Stimulated activated memory B cell treated with anti-CD40 and anti-IgM and Interleukin-4, amounts not matched to agents 10 μg/mL and 1 μg/mL and 100 μg/mL, for 72 hours (primary cell): Measurements from ENCODE around the gene KLF18.
"Not testable (repeated sequence)": the region's sequence is repeated elsewhere in the genome, so short reads cannot be mapped to it uniquely, and the experiment has no call there.

ENCODE experiments used
- ATAC-seq: fragments of 150-1000 bp; cut with Tn5 transposase; 2 replicates; pipeline ENCODE4 v1.10.0; 2021
- H3K27ac Mint-ChIP-seq: one replicate; pipeline ENCODE4 v1.8.0; 2022; ENCODE audit warnings: mild to moderate bottlenecking, mixed read lengths
- H3K27me3 Mint-ChIP-seq: one replicate; pipeline ENCODE4 v1.8.0; 2022; ENCODE audit warnings: mixed read lengths
- H3K36me3 Mint-ChIP-seq: one replicate; pipeline ENCODE4 v1.8.0; 2022; ENCODE audit warnings: mixed read lengths
- H3K4me1 Mint-ChIP-seq: one replicate; pipeline ENCODE4 v1.8.0; 2022; ENCODE audit warnings: mixed read lengths
- H3K4me3 Mint-ChIP-seq: one replicate; pipeline ENCODE4 v1.8.0; 2022; ENCODE audit warnings: mild to moderate bottlenecking, moderate library complexity, mixed read lengths
- H3K9me3 Mint-ChIP-seq: one replicate; pipeline ENCODE4 v1.8.0; 2022; ENCODE audit warnings: mixed read lengths

The KLF18 gene

GRCh38 chr1:44141531-44141930 lies at the start of gene KLF18:
Gene KLF18 (minus strand): TSS chr1:44141631. CDS start chr1:44141631, 0 bp downstream.
- H3K4me1 Mint-ChIP-seq = no peaks in the 10 kb centered on the region
- H3K36me3 Mint-ChIP-seq = peaks cover 5% of the 10 kb centered on the region
- peaks cover 24% of the 10 kb centered on the region for H3K27me3 Mint-ChIP-seq
- H3K27ac Mint-ChIP-seq = no peak within 1 kb of the TSS
- no peak within 1 kb of the TSS for H3K4me3 Mint-ChIP-seq
- peaks cover 16% of the 10 kb centered on the region for H3K9me3 Mint-ChIP-seq
- no peak for ATAC-seq

DNA sequence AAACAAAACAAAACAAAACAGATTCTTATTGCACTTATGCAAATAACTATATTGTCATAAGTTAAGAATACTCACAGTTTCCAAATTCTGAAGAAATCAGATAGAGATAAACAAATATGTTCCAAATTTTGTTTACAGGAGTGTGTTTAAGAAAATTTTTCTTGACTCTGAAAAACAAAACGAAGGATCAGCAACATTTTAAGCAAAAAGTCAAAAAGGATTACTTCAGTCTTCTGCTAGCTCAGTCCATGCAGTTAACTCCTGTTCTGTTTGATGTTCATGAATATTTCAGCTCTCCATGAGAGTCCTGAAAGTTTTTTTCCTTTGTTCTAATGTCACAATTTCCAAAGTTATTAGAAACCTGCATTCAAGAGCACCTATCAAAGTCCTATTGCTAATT lies 33.2 kb upstream of the KLF18 start:
- no peak overlapping the region for H3K27ac Mint-ChIP-seq
- H3K36me3 Mint-ChIP-seq = no peaks in the 10 kb centered on the region
- ATAC-seq = no peak
- no peaks in the 10 kb centered on the region for H3K4me1 Mint-ChIP-seq
- H3K4me3 Mint-ChIP-seq = no peak overlapping the region
- H3K9me3 Mint-ChIP-seq = peaks cover 4% of the 10 kb centered on the region
- peaks cover 43% of the 10 kb centered on the region for H3K27me3 Mint-ChIP-seq

DNA sequence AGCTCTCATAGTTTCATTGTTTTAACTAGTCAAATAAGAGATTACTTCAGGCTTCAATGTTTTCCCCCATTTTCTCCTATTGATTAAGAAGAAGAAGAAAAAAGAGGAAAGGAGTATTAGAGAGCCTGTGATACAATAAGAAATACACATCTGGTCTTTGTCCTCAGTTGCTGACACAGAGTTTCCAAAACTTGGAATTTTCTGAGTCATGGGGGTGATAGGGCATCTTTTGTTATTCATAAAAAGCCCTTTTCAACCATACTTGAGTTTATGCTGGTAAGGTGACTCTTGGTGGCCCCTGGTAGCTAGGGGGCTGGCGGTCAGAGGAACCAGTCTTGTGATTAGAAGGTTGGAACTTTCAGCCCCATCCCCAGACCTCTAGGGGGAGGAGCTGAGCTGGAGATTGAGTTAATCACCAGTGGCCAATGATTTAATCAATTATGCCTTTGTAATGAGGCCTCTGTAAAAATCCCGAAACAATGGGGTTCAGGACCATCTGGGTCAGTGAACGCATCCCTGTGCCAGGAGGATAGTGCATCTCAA lies 28.9 kb upstream of the KLF18 start:
- Mint-ChIP-seq H3K4me1 (no peaks in the 10 kb centered on the region), H3K36me3 (peaks cover 5% of the 10 kb centered on the region), H3K27me3 (peaks cover 71% of the 10 kb centered on the region), H3K4me3 (no peak overlapping the region), H3K27ac (no peak overlapping the region), H3K9me3 (peaks cover 21% of the 10 kb centered on the region)
- ATAC-seq = no peak

DNA sequence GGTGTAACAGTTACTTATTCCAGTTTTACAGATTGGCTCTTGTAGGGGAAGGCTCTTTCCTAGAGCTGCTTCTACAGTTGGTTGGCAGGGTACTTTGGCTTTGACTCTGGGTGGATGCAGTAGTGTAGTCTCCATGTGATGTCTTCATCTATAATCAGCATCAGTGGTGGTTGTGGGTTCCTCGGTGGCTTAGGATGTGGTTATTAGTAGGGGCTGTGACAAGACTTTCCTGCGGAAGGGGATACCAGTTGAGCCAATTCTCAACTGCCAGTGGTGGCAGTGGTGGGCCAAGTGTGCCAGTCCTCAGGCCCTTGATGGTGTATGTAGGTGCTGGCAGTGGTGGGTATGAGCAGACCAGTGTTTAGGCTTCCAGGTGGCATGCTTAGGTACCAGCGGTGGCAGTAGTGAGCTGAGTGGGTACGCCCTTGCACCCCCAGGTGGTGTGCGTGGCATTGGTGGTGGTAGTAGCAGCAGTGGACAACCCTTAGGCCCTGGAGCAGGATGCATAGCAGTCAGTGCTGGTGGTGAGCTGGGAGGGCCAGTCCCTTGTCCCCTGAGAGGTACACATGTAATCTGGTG lies 27.2 kb upstream of the KLF18 start:
- H3K4me1 Mint-ChIP-seq = no peaks in the 10 kb centered on the region
- peaks cover 5% of the 10 kb centered on the region for H3K36me3 Mint-ChIP-seq
- no peak overlapping the region for H3K4me3 Mint-ChIP-seq

GRCh38 chr1:44161546-44161945 lies 20.1 kb upstream of the KLF18 start:
- no peaks in the 10 kb centered on the region for H3K36me3 Mint-ChIP-seq
- H3K27ac Mint-ChIP-seq = no peak overlapping the region
- H3K27me3 Mint-ChIP-seq = no peaks in the 10 kb centered on the region
- no peak for ATAC-seq
- H3K4me3 Mint-ChIP-seq = no peak overlapping the region
- peaks cover 6% of the 10 kb centered on the region for H3K9me3 Mint-ChIP-seq
- no peaks in the 10 kb centered on the region for H3K4me1 Mint-ChIP-seq

More for the DNA sequence above, 27.2 kb upstream of the KLF18 start:
- no peak overlapping the region for H3K27ac Mint-ChIP-seq
- peaks cover 17% of the 10 kb centered on the region for H3K9me3 Mint-ChIP-seq
- ATAC-seq = no peak
- peaks cover 65% of the 10 kb centered on the region for H3K27me3 Mint-ChIP-seq

DNA sequence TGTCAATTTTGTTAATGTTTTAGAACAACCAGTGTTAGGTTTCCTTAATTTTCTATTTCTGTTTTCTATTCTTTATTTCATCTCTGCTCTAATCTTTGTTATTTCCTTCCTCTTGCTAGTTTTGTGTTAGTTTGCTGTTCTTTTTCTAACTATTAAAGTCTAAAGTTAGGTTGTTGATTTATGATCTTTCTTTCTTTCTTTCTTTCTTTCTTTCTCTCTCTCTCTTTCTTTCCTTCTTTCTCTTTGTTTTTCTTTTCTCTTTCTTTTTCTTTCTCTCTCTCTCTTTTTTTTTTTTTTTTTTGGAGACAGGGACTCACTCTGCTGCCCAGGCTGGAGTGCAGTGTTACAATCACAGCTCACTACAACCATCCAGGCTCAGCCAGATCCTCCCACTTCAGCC lies 17.4 kb upstream of the KLF18 start:
- Mint-ChIP-seq H3K4me1 (no peaks in the 10 kb centered on the region), H3K27ac (no peak overlapping the region), H3K4me3 (no peak overlapping the region), H3K9me3 (peaks cover 3% of the 10 kb centered on the region), H3K27me3 (no peaks in the 10 kb centered on the region), H3K36me3 (no peaks in the 10 kb centered on the region)
- no peak for ATAC-seq

DNA sequence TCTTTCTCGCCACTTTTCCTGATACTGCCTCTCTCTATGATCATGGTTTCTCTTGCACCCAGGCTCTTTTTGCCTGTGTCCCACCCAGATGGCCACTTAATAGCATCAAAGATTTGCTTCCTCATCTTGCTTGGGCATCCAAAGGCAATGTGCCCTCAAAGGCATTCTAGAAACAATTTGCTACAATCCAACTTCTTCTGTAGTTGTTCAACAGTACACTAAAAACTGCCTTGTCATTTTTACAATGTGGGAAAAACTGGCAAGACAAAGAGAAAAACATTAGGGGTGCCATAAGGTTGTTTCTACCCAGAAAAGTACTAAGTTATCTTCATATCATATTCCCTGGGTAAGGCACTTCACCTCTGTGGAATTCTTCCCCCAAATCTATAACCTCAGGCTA lies 16.5 kb upstream of the KLF18 start:
- Mint-ChIP-seq H3K9me3 (peaks cover 3% of the 10 kb centered on the region), H3K36me3 (no peaks in the 10 kb centered on the region), H3K27me3 (peaks cover 9% of the 10 kb centered on the region), H3K4me1 (no peaks in the 10 kb centered on the region), H3K27ac (no peak overlapping the region), H3K4me3 (no peak overlapping the region)
- ATAC-seq = no peak

- Mint-ChIP-seq H3K9me3 (no peaks in the 10 kb centered on the region), H3K27ac (no peak overlapping the region), H3K36me3 (no peaks in the 10 kb centered on the region), H3K4me1 (no peaks in the 10 kb centered on the region), H3K4me3 (no peak overlapping the region), H3K27me3 (peaks cover 21% of the 10 kb centered on the region)
- no peak for ATAC-seq
Measured at GRCh38 chr1:44154049-44154448, 12.6 kb upstream of the KLF18 start.

GRCh38 chr1:44152692-44153091 lies 11.3 kb upstream of the KLF18 start:
- no peak overlapping the region for H3K27ac Mint-ChIP-seq
- no peaks in the 10 kb centered on the region for H3K9me3 Mint-ChIP-seq
- H3K27me3 Mint-ChIP-seq = peaks cover 21% of the 10 kb centered on the region
- no peaks in the 10 kb centered on the region for H3K4me1 Mint-ChIP-seq
- no peak overlapping the region for H3K4me3 Mint-ChIP-seq
- H3K36me3 Mint-ChIP-seq = no peaks in the 10 kb centered on the region
- ATAC-seq = no peak

DNA sequence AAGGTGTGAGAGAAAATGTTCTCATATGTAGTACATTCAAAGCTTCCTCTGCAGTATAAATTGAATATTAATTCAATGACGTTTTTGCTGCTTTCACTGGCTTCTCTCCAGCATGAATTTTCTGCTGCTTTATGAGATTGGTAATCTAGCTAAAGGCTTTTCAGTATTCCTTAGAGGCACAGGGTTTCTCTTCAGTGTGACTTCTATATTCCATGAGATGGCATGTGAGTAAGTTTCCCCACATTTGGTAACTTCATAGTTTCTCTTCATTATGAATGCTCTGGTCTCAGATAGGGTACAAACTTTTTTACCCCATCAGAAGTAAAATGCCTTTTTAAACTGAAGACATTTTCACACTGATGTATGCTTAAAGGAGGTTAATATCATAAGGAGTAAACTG lies 10.4 kb upstream of the KLF18 start:
- peaks cover 21% of the 10 kb centered on the region for H3K27me3 Mint-ChIP-seq
- no peaks in the 10 kb centered on the region for H3K36me3 Mint-ChIP-seq
- H3K27ac Mint-ChIP-seq = no peak overlapping the region
- ATAC-seq = no peak
- no peak overlapping the region for H3K4me3 Mint-ChIP-seq
- no peaks in the 10 kb centered on the region for H3K4me1 Mint-ChIP-seq
- peaks cover under 1% of the 10 kb centered on the region for H3K9me3 Mint-ChIP-seq

- no peaks in the 10 kb centered on the region for H3K36me3 Mint-ChIP-seq
- no peak overlapping the region for H3K27ac Mint-ChIP-seq
- no peaks in the 10 kb centered on the region for H3K4me1 Mint-ChIP-seq
- no peak for ATAC-seq
- H3K4me3 Mint-ChIP-seq = no peak overlapping the region
- peaks cover 21% of the 10 kb centered on the region for H3K27me3 Mint-ChIP-seq
- H3K9me3 Mint-ChIP-seq = peaks cover 6% of the 10 kb centered on the region
Measured at GRCh38 chr1:44151332-44151731, 9.9 kb upstream of the KLF18 start.

DNA sequence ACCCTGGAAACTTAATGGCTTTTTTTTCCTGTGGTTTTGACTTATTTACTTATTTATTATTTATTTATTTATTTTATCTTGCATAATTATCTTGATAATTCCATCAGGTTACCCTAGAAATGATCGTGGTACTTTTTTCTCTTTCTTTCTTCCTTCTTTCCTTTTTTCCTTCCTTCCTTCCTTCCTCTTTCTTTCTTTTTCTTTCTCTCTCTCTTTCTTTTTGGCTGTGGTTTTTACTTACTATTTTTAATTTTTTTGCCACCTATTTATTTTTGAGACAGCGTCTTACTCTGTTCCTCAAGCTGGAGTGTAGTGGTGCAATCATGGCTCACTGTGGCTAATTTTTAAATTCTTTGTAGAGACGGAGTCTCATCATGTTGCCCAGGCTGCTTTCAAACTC lies 6.2 kb upstream of the KLF18 start:
- ATAC-seq = no peak
- no peak overlapping the region for H3K4me3 Mint-ChIP-seq
- no peak overlapping the region for H3K27ac Mint-ChIP-seq
- peaks cover 5% of the 10 kb centered on the region for H3K36me3 Mint-ChIP-seq
- no peaks in the 10 kb centered on the region for H3K4me1 Mint-ChIP-seq
- H3K27me3 Mint-ChIP-seq = peaks cover 8% of the 10 kb centered on the region
- H3K9me3 Mint-ChIP-seq = peaks cover 20% of the 10 kb centered on the region

GRCh38 chr1:44146536-44147361 lies 5.3 kb upstream of the KLF18 start:
- no peak overlapping the region for H3K4me3 Mint-ChIP-seq
- no peaks in the 10 kb centered on the region for H3K27me3 Mint-ChIP-seq
- H3K27ac Mint-ChIP-seq = no peak overlapping the region
- peaks cover 5% of the 10 kb centered on the region for H3K36me3 Mint-ChIP-seq
- no peak for ATAC-seq
- no peaks in the 10 kb centered on the region for H3K4me1 Mint-ChIP-seq
- H3K9me3 Mint-ChIP-seq = peaks cover 20% of the 10 kb centered on the region

DNA sequence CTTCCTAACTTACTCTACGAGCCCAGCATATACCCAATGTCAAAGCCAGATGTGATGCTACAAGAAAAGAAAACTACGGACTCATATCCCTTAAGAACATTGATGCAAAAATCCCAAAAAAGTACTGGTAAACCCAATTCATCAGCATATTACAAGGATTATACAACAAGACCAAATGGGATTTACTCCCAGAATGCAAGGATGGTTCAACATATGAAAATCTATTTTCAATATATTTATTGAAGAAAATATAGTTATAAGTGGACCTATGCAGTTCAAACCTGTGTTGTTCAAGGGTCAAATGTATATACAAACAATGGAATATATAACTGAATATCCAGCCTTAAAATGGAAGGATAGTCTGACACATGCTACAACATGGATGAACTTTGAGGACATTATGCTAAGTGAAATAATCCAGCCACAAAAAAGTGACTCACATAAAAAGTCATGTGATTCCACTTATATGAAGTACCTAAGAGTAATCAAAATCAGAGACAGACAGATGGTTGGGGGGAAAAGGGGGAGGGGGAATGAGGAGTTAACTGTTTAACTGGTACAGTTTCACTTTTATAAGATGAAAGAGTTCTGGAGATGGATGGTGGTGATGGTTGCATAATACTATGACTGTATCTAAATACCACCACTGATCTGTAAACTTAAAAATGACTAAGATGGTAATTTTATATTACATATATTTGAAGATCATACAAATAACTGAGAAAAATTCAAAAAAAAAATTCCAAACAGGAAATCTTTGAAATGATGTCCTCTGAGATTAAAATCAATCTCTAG lies 3.7 kb upstream of the KLF18 start:
- Mint-ChIP-seq H3K9me3 (peaks cover 20% of the 10 kb centered on the region), H3K27ac (no peak overlapping the region), H3K27me3 (no peaks in the 10 kb centered on the region), H3K4me3 (no peak overlapping the region), H3K36me3 (peaks cover 5% of the 10 kb centered on the region), H3K4me1 (no peaks in the 10 kb centered on the region)
- no peak for ATAC-seq

GRCh38 chr1:44139565-44139964 lies 1.9 kb downstream of the KLF18 start:
- not testable (repeated sequence) for ATAC-seq, H3K4me3 Mint-ChIP-seq, H3K36me3 Mint-ChIP-seq, H3K4me1 Mint-ChIP-seq, H3K9me3 Mint-ChIP-seq, H3K27ac Mint-ChIP-seq
- peaks cover 28% of the 10 kb centered on the region for H3K27me3 Mint-ChIP-seq
